Right renal cortex interstitium (tissue), 3 donors: ENCODE data around the gene TDO2. TPM values are rescaled to one million over a fixed set of nuclear protein-coding genes. Genes with fewer than 3 reads are reported as not detected.

Experiments
- DNase-seq, 3 donors: peaks; one replicate each; pipeline ENCODE4 v3.0.0-alpha.2; 2013; ENCODE audit warnings: low read depth in 3 of 3, low spot score in 2 of 3
- polyA plus RNA-seq, 3 donors: library from polyadenylated mRNA; unstranded; fragments of 120-200 nt; gene quantifications; one replicate each; pipeline ENCODE4 v1.2.1, GENCODE V29; 2013; ENCODE audit not compliant: insufficient read length in 3 of 3

TDO2 gene
- polyA plus RNA-seq, 3 donors: 1.7 to 3.3 (median 2.7) TPM

- DNase-seq: no peak
Measured at GRCh38 chr4:155952501-155952901, 49.0 kb downstream of the TDO2 start.

GRCh38 chr4:155953151-155954117, 49.9 kb downstream of the TDO2 start, which contains the start of gene CTSO:
TSS of gene CTSO (minus strand) at chr4:155953866. CDS start at chr4:155953847, 19 bp downstream.
- peak; percentile 82 to 91 (median 84) for DNase-seq

- no peak for DNase-seq
Measured at GRCh38 chr4:155954118-155954685, 50.7 kb downstream of the TDO2 start.

- DNase-seq: no peak
Measured at GRCh38 chr4:155954939-155955338, 51.4 kb downstream of the TDO2 start.

GRCh38 chr4:155956461-155956860, 53.0 kb downstream of the TDO2 start:
- no peak for DNase-seq

- no peak for DNase-seq
Measured at GRCh38 chr4:155959417-155959816, 55.9 kb downstream of the TDO2 start.

GRCh38 chr4:155960522-155960921, 57.0 kb downstream of the TDO2 start:
- DNase-seq: no peak

GRCh38 chr4:155961575-155961974, 58.1 kb downstream of the TDO2 start:
- no peak for DNase-seq

GRCh38 chr4:155962767-155963166, 59.3 kb downstream of the TDO2 start:
- no peak for DNase-seq

- DNase-seq: no peak
Measured at GRCh38 chr4:155964016-155964891, 60.8 kb downstream of the TDO2 start.

GRCh38 chr4:155966171-155966570, 62.7 kb downstream of the TDO2 start:
- no peak for DNase-seq

- no peak for DNase-seq
Measured at GRCh38 chr4:155966731-155967395, 63.4 kb downstream of the TDO2 start.

Other genes starting within 250 kb of the TDO2 start
- gene GUCY1A1, start 236.8 kb upstream of the TDO2 start, polyA plus RNA-seq: 10 to 100 TPM; 69.3 to 90.2 (median 88.3) TPM
- gene GUCY1B1, start 144.7 kb upstream of the TDO2 start, polyA plus RNA-seq: 10 to 100 TPM; 77.1 to 80.9 (median 77.3) TPM
- gene ASIC5, start 37.4 kb upstream of the TDO2 start, polyA plus RNA-seq: under 1 TPM in 2 of 3 donors, not detected in 1; 0.07 to 0.13 TPM
- gene CTSO, start 50.2 kb downstream of the TDO2 start, polyA plus RNA-seq: 10 to 100 TPM; 44.3 to 57.3 (median 45.1) TPM